HCT116 (cell line): Measurements from ENCODE around the gene KAZN. TPM values are rescaled to one million over a fixed set of nuclear protein-coding genes. Genes with fewer than 3 reads are reported as not detected.

Experiments
- ATAC-seq: fragments of 200-7000 bp; cut with Tn5 transposase; 2 replicates; pipeline ENCODE4 v1.9.1; 2020; ENCODE audit warnings: mild to moderate bottlenecking, moderate library complexity
- BruUV-seq: library from RNA; stranded (reverse); fragments of 400-500 nt; replicated peaks from 2 replicates; lab custom pipeline; 2021; lab: Mats Ljungman, UMichigan
- CTCF ChIA-PET: fragments of 300-600 bp; sonication (Branson Sonifier 250); formaldehyde crosslinking; loops from one replicate; lab custom pipeline; 2021; ENCODE audit warnings: antibody characterized with exemption; lab: Charles Lee
- POLR2A ChIA-PET: fragments of 300-600, 350-600 bp; sonication (Branson Sonifier 250); formaldehyde crosslinking; loops from one replicate; lab custom pipeline; 2021; ENCODE audit warnings: antibody characterized with exemption; lab: Charles Lee
- RAD21 ChIA-PET, 2 experiments: fragments of 300-600 bp; sonication (Branson Sonifier 250); formaldehyde crosslinking; loops; one replicate each; lab custom pipeline; 2023; ENCODE audit warnings: low total read pairs in 2 of 2; ENCODE audit not compliant: uncharacterized antibody in 2 of 2, unreplicated experiment in 2 of 2, low non-redundant PET in 1 of 2; lab: Charles Lee
- DNase-seq: peaks from one replicate; pipeline ENCODE4 v3.0.0-alpha.2; 2010; ENCODE audit warnings: low read depth, low spot score
- H2AFZ ChIP-seq: fragments of 200-600 bp; shearing (Covaris generic), sonication (generic); 2 replicates; pipeline ENCODE4 v1.6.1; 2017; ENCODE audit warnings: low read depth, mixed run types, mixed read lengths, antibody characterized with exemption, low read length; ENCODE audit not compliant: poor library complexity, severe bottlenecking
- H3K27ac ChIP-seq: 2 replicates; pipeline ENCODE4 v1.5.1; 2012; ENCODE audit warnings: low read depth, low read length
- H3K27me3 ChIP-seq: fragments of 200-600 bp; sonication (generic); 2 replicates; pipeline ENCODE4 v1.6.1; 2016; ENCODE audit warnings: mixed run types, low read length, mixed read lengths; ENCODE audit not compliant: insufficient read depth
- H3K36me3 ChIP-seq, 2 experiments: fragments of 200-500 bp in 1 of 2; fragments of 200-600 bp in 1 of 2; sonication (Bioruptor generic) in 1 of 2; sonication (generic) in 1 of 2; 2 replicates each; pipeline versions ENCODE4 v1.5.1 to v1.6.1; 2014 to 2016; ENCODE audit warnings: low read length in 2 of 2, inconsistent platforms in 1 of 2, mixed read lengths in 1 of 2, mixed run types in 1 of 2; ENCODE audit not compliant: insufficient read depth in 2 of 2, control insufficient read depth in 1 of 2
- H3K4me1 ChIP-seq, 2 experiments: fragments of 200-600 bp in 1 of 2; sonication (generic) in 1 of 2; 2 replicates each; pipeline versions ENCODE4 v1.5.1 to v1.6.1; 2012 to 2017; ENCODE audit warnings: low read length in 2 of 2, inconsistent platforms in 1 of 2, mild to moderate bottlenecking in 1 of 2, mixed read lengths in 1 of 2, mixed run types in 1 of 2, moderate library complexity in 1 of 2; ENCODE audit not compliant: insufficient read depth in 2 of 2, control insufficient read depth in 1 of 2
- H3K4me2 ChIP-seq: fragments of 200-600 bp; sonication (generic); 2 replicates; pipeline ENCODE4 v1.6.1; 2017; ENCODE audit warnings: mixed run types, low read length, mixed read lengths
- H3K4me3 ChIP-seq, 2 experiments: fragments of 200-600 bp in 1 of 2; sonication (generic) in 1 of 2; replicated peaks in 1 of 2; 2 replicates each; pipeline ENCODE4 v1.5.1; 2011 to 2016; ENCODE audit warnings: low read length in 2 of 2, control low read depth in 1 of 2, low read depth in 1 of 2, mild to moderate bottlenecking in 1 of 2, mixed read lengths in 1 of 2, mixed run types in 1 of 2
- H3K79me2 ChIP-seq: fragments of 200-600 bp; sonication (generic); 2 replicates; pipeline ENCODE4 v1.6.1; 2017; ENCODE audit warnings: mild to moderate bottlenecking, mixed run types, low read length, moderate library complexity, mixed read lengths; ENCODE audit not compliant: insufficient read depth
- H3K9ac ChIP-seq: fragments of 200-600 bp; sonication (generic); 2 replicates; pipeline ENCODE4 v1.6.1; 2016; ENCODE audit warnings: low read length, mixed read lengths
- H3K9me2 ChIP-seq: fragments of 200-600 bp; sonication (generic), shearing (Covaris generic); 2 replicates; pipeline ENCODE4 v1.6.1; 2017; ENCODE audit warnings: mixed run types, mild to moderate bottlenecking, moderate library complexity; ENCODE audit not compliant: insufficient read depth
- H3K9me3 ChIP-seq, 2 experiments: fragments of 200-500 bp in 1 of 2; fragments of 200-600 bp in 1 of 2; sonication (Bioruptor generic) in 1 of 2; sonication (generic) in 1 of 2; 2 replicates each; pipeline ENCODE4 v1.6.1; 2014 to 2017; ENCODE audit warnings: low read length in 2 of 2, mixed read lengths in 2 of 2, inconsistent platforms in 1 of 2, low read depth in 1 of 2, mild to moderate bottlenecking in 1 of 2, mixed run types in 1 of 2, moderate library complexity in 1 of 2; ENCODE audit not compliant: control insufficient read depth in 1 of 2, insufficient read depth in 1 of 2
- H4K20me1 ChIP-seq: fragments of 200-600 bp; sonication (generic), shearing (Covaris generic); 2 replicates; pipeline ENCODE4 v1.6.1; 2017; ENCODE audit warnings: mixed run types, mild to moderate bottlenecking, moderate library complexity; ENCODE audit not compliant: insufficient read depth
- CBX3 ChIP-seq: IDR thresholded peaks from 2 replicates; pipeline ENCODE4 v1.6.1; 2012; ENCODE audit warnings: low read depth
- CEBPB ChIP-seq: IDR thresholded peaks from 2 replicates; pipeline ENCODE4 v1.6.1; 2012; ENCODE audit warnings: low read depth
- EGR1 ChIP-seq: IDR thresholded peaks from 2 replicates; pipeline ENCODE4 v1.6.1; 2012; ENCODE audit warnings: low read depth
- ELF1 ChIP-seq: IDR thresholded peaks from 2 replicates; pipeline ENCODE4 v1.6.1; 2012; ENCODE audit warnings: low read depth, borderline replicate concordance
- EZH2 ChIP-seq: fragments of 200-600 bp; sonication (generic); IDR thresholded peaks from 2 replicates; pipeline ENCODE4 v1.6.1; 2017; ENCODE audit warnings: antibody characterized with exemption, mixed run types
- EZH2phosphoT487 ChIP-seq: fragments of 200-600 bp; IDR thresholded peaks from 2 replicates; pipeline ENCODE4 v1.6.1; 2018; ENCODE audit warnings: antibody characterized with exemption, borderline replicate concordance
- FOSL1 ChIP-seq: IDR thresholded peaks from 2 replicates; pipeline ENCODE4 v1.6.1; 2012; ENCODE audit warnings: low read depth
- MAX ChIP-seq: IDR thresholded peaks from 2 replicates; pipeline ENCODE4 v1.6.1; 2012
- POLR2A ChIP-seq: IDR thresholded peaks from 2 replicates; pipeline ENCODE4 v1.7.0; 2011; ENCODE audit warnings: borderline replicate concordance; ENCODE audit not compliant: insufficient read depth, insufficient read length; ENCODE audit errors: extremely low read depth
- POLR2AphosphoS5 ChIP-seq: IDR thresholded peaks from 2 replicates; pipeline ENCODE4 v1.6.1; 2011; ENCODE audit warnings: mild to moderate bottlenecking, low read depth, low read length, moderate library complexity
- RAD21 ChIP-seq: IDR thresholded peaks from 2 replicates; pipeline ENCODE4 v1.6.1; 2012; ENCODE audit warnings: low read depth, mild to moderate bottlenecking
- SIN3A ChIP-seq: IDR thresholded peaks from 2 replicates; pipeline ENCODE4 v1.6.1; 2012; ENCODE audit warnings: low read depth
- SP1 ChIP-seq: IDR thresholded peaks from 2 replicates; pipeline ENCODE4 v1.6.1; 2012; ENCODE audit warnings: low read depth
- TCF7L2 ChIP-seq: IDR thresholded peaks from 2 replicates; pipeline ENCODE4 v1.7.0; 2011; ENCODE audit warnings: borderline replicate concordance, inconsistent platforms; ENCODE audit not compliant: insufficient read depth, insufficient read length; ENCODE audit errors: extremely low read depth
- YY1 ChIP-seq: IDR thresholded peaks from 2 replicates; pipeline ENCODE4 v1.6.1; 2011; ENCODE audit warnings: low read length, low read depth, moderate library complexity, mild to moderate bottlenecking; ENCODE audit not compliant: insufficient replicate concordance; ENCODE audit errors: extremely low read depth
- ZBTB33 ChIP-seq: IDR thresholded peaks from 2 replicates; pipeline ENCODE4 v1.6.1; 2011; ENCODE audit warnings: mild to moderate bottlenecking, low read length, moderate library complexity; ENCODE audit not compliant: insufficient replicate concordance; ENCODE audit errors: extremely low read depth
- ZFX ChIP-seq: fragments of 450-650 bp; IDR thresholded peaks from 2 replicates; pipeline ENCODE4 v1.6.1; 2017
- ZNF274 ChIP-seq: fragments of 200-500 bp; sonication (Bioruptor generic); IDR thresholded peaks from 2 replicates; pipeline ENCODE4 v1.6.1; 2014; ENCODE audit warnings: mild to moderate bottlenecking, low read depth, low read length, inconsistent platforms
- intact Hi-C: fragments of 100-400 bp; cut with micrococcal nuclease; formaldehyde crosslinking; loops from 2 replicates; pipeline ENCODE4 v1.10.0; 2022
- total RNA-seq: library from RNA; stranded (reverse); gene quantifications from one replicate; pipeline ENCODE4 v1.2.1, GENCODE V29; 2021; ENCODE audit not compliant: unreplicated experiment
- TF ChIP-seq, protein P1 (sequence below): IDR thresholded peaks from 2 replicates; pipeline ENCODE4 v1.6.1; 2012; ENCODE audit warnings: low read depth
- TF ChIP-seq, protein P2 (sequence below): IDR thresholded peaks from 2 replicates; pipeline ENCODE4 v1.6.1; 2012

Gene KAZN
- total RNA-seq, 1 experiment from 2014 or later = 13.4 TPM

GRCh38 chr1:14994148-14994547 lies 395.7 kb downstream of the KAZN start:
- Histone ChIP-seq H3K4me1 (peaks cover 26 to 36% of the 10 kb centered on the region in 2 experiments), H2AFZ (no peak overlapping the region), H3K27me3 (no peaks in the 10 kb centered on the region)
- intact Hi-C loops = no loop called here
- ATAC-seq = no peak
- TF ChIP-seq ZNF274 = no peak
- no peak for TF ChIP-seq FOSL1
- no peak for TF ChIP-seq YY1
- no peak for TF ChIP-seq SP1
- TF ChIP-seq ZFX = no peak
- no peak for TF ChIP-seq ELF1
- no peak for TF ChIP-seq POLR2A
- no peak for TF ChIP-seq ZBTB33
- no peak for TF ChIP-seq EGR1
- TF ChIP-seq MAX = no peak
- TF ChIP-seq CEBPB = no peak
- TF ChIP-seq RAD21 = no peak
- no peak for TF ChIP-seq TCF7L2
- TF ChIP-seq EZH2phosphoT487 = no peak
- TF ChIP-seq EZH2 = no peak
- TF ChIP-seq, protein P1, sequence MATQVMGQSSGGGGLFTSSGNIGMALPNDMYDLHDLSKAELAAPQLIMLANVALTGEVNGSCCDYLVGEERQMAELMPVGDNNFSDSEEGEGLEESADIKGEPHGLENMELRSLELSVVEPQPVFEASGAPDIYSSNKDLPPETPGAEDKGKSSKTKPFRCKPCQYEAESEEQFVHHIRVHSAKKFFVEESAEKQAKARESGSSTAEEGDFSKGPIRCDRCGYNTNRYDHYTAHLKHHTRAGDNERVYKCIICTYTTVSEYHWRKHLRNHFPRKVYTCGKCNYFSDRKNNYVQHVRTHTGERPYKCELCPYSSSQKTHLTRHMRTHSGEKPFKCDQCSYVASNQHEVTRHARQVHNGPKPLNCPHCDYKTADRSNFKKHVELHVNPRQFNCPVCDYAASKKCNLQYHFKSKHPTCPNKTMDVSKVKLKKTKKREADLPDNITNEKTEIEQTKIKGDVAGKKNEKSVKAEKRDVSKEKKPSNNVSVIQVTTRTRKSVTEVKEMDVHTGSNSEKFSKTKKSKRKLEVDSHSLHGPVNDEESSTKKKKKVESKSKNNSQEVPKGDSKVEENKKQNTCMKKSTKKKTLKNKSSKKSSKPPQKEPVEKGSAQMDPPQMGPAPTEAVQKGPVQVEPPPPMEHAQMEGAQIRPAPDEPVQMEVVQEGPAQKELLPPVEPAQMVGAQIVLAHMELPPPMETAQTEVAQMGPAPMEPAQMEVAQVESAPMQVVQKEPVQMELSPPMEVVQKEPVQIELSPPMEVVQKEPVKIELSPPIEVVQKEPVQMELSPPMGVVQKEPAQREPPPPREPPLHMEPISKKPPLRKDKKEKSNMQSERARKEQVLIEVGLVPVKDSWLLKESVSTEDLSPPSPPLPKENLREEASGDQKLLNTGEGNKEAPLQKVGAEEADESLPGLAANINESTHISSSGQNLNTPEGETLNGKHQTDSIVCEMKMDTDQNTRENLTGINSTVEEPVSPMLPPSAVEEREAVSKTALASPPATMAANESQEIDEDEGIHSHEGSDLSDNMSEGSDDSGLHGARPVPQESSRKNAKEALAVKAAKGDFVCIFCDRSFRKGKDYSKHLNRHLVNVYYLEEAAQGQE = no peak
- TF ChIP-seq POLR2AphosphoS5 = no peak
- TF ChIP-seq, protein P2, sequence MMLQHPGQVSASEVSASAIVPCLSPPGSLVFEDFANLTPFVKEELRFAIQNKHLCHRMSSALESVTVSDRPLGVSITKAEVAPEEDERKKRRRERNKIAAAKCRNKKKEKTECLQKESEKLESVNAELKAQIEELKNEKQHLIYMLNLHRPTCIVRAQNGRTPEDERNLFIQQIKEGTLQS = no peak
- no peak for TF ChIP-seq CBX3
- TF ChIP-seq SIN3A = no peak
- TF ChIP-seq, all 23 proteins: peak for 0
- H3K4me3 ChIP-seq = no peak overlapping the region
- H4K20me1 ChIP-seq = no peaks in the 10 kb centered on the region
- BruUV-seq = no TSS peak
- CTCF ChIA-PET = no interaction called here
- H3K9ac ChIP-seq = no peak overlapping the region
- no peak overlapping the region for H3K27ac ChIP-seq
- no peak for DNase-seq
- POLR2A ChIA-PET = no interaction called here
- H3K9me2 ChIP-seq = no peaks in the 10 kb centered on the region
- RAD21 ChIA-PET = no interaction called here
- no peaks in the 10 kb centered on the region for H3K36me3 ChIP-seq
- H3K9me3 ChIP-seq = no peaks in the 10 kb centered on the region
- peaks cover 7% of the 10 kb centered on the region; the same call in 1 of the 2 replicates for H3K79me2 ChIP-seq
- H3K4me2 ChIP-seq = no peak overlapping the region
